Gastroesophageal sphincter (tissue), 3 donors: Measurements from ENCODE around the gene DNAH17.

ENCODE experiments used
- EP300 ChIP-seq: sonication (generic); formaldehyde crosslinking; IDR thresholded peaks from one replicate; pipeline ENCODE4 v1.6.1; 2017; ENCODE audit warnings: antibody characterized with exemption, mild to moderate bottlenecking
- TF ChIP-seq, protein P1 (sequence below), 4 experiments: fragments of 200-600 bp in 2 of 4; fragments of 450-650 bp in 2 of 4; sonication (generic) in 1 of 4; IDR thresholded peaks; one replicate each; pipeline ENCODE4 v1.5.1; 2017 to 2019; ENCODE audit warnings: antibody characterized with exemption in 4 of 4, mild to moderate bottlenecking in 2 of 4, moderate library complexity in 2 of 4

DNA sequence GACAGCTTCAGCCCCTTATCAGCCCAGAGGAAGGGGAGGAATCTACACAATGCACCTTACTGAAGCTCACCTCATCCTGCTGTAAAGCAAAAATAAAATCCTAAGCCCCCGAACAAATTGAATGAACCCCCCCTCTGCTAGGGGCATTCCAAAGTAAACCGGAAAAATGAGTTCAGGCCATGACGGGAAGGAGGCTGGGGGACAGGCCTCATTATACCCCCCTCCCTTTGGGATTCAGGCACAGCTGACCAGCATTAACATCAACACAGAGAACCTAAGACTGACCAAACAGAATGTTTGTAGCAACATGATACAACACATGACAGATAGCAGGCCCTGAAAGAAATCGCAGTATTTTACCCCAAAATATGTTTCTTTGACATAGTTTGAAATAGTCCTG is 64.2 kb downstream of the DNAH17 start:
- no peak for TF ChIP-seq EP300
- TF ChIP-seq, protein P1, sequence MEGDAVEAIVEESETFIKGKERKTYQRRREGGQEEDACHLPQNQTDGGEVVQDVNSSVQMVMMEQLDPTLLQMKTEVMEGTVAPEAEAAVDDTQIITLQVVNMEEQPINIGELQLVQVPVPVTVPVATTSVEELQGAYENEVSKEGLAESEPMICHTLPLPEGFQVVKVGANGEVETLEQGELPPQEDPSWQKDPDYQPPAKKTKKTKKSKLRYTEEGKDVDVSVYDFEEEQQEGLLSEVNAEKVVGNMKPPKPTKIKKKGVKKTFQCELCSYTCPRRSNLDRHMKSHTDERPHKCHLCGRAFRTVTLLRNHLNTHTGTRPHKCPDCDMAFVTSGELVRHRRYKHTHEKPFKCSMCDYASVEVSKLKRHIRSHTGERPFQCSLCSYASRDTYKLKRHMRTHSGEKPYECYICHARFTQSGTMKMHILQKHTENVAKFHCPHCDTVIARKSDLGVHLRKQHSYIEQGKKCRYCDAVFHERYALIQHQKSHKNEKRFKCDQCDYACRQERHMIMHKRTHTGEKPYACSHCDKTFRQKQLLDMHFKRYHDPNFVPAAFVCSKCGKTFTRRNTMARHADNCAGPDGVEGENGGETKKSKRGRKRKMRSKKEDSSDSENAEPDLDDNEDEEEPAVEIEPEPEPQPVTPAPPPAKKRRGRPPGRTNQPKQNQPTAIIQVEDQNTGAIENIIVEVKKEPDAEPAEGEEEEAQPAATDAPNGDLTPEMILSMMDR (IDR thresholded peaks at IDR 0.05), result no peak
